ENCODE results near the gene DOCK3. TPM values are rescaled to one million over a fixed set of nuclear protein-coding genes. Genes with fewer than 3 reads are reported as not detected.

The DOCK3 gene
- total RNA-seq, 1 experiment from 2014 or later, result 8.3 TPM

DNA sequence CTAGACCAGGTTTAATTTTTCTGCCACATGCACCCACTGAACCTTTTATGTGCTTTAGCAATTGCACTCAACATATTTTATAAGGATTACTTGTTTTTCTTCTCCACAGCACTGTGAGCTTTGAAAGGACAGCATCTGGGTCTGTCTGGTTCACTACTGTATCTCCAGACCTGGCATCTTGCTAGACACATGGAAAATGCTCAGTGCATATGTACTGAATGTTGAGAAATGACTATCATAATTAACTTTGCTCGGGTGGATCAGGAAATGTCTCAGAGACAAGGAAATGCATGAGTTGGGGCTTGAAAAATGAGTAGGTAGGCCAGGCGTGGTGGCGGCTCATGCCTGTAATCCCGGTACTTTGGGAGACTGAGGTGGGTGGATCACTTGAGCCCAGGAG lies 40.2 kb downstream of the DOCK3 start:
- no CpG with 5 or more reads among the region's 4 CpGs for WGBS (ENCODE audit: extremely low coverage, insufficient read length, low lambda C conversion rate)
- no peak overlapping the region for H2AFZ ChIP-seq (ENCODE audit: low read length)
- peaks cover 4% of the 10 kb centered on the region; the same call in 1 of the 2 replicates for H3K79me2 ChIP-seq (ENCODE audit: insufficient read depth, low read length)

More for the DNA sequence above, 40.2 kb downstream of the DOCK3 start:
- Histone ChIP-seq H3K79me1 (ENCODE audit: insufficient read depth, low read depth, low read length, poor library complexity, severe bottlenecking) (no peaks in the 10 kb centered on the region), H2BK12ac (ENCODE audit: insufficient read length, low read depth, low read length) (no peak overlapping the region), H3K27ac (ENCODE audit: insufficient read length, low read depth, low read length) (no peak overlapping the region), H4K91ac (ENCODE audit: insufficient read length, low read depth, low read length) (no peak overlapping the region), H3K27me3 (ENCODE audit: insufficient read depth, low read length) (no peaks in the 10 kb centered on the region), H2BK20ac (ENCODE audit: low read depth, low read length, poor library complexity, severe bottlenecking) (no peak overlapping the region), H2BK120ac (ENCODE audit: low read depth, low read length, poor library complexity, severe bottlenecking) (no peak overlapping the region), H3K23ac (ENCODE audit: insufficient read length, low read depth, low read length) (no peak overlapping the region), H2BK5ac (ENCODE audit: insufficient read length, low read length) (no peak overlapping the region), H3T11ph (ENCODE audit: low read length) (no peak overlapping the region), H3K9me3 (ENCODE audit: control insufficient read depth, low read depth, low read length) (no peaks in the 10 kb centered on the region), H3K23me2 (ENCODE audit: insufficient read length, low read depth, low read length, poor library complexity, severe bottlenecking) (no peaks in the 10 kb centered on the region), H3K9ac (ENCODE audit: extremely low read depth, insufficient read length, low read length) (no peak overlapping the region), H4K8ac (replicated peaks; ENCODE audit: insufficient read length, low read depth, low read length) (no peak overlapping the region), H3K4me1 (ENCODE audit: insufficient read depth, low read length) (peaks cover 3% of the 10 kb centered on the region; the same call in 1 of the 2 replicates), H4K20me1 (ENCODE audit: control insufficient read depth, insufficient read depth, insufficient read length) (no peaks in the 10 kb centered on the region), H3K18ac (ENCODE audit: insufficient read length, low read depth, low read length) (no peak overlapping the region), H4K5ac (ENCODE audit: insufficient read length, low read depth, low read length) (no peak overlapping the region), H3K4ac (ENCODE audit: low read depth, low read length) (no peak overlapping the region), H2AK5ac (ENCODE audit: insufficient read length, low read length) (no peak overlapping the region), H3K14ac (ENCODE audit: insufficient read depth, low read length) (no peak overlapping the region), H3K56ac (ENCODE audit: insufficient read length, low read depth, low read length) (no peak overlapping the region), H3K4me2 (ENCODE audit: insufficient read depth, insufficient read length, low read length) (no peak overlapping the region), H2BK15ac (ENCODE audit: low read depth, low read length) (no peak overlapping the region)
- TF ChIP-seq CTCF (conservative IDR thresholded peaks at IDR 0.05), result no peak
- Mint-ChIP-seq H3K4me1 (peaks cover 8% of the 10 kb centered on the region in 2 experiments), H3K27me3 (ENCODE audit: low read depth) (no peaks in the 10 kb centered on the region), H3K4me3 (no peak overlapping the region), H3K27ac (no peak overlapping the region), H3K36me3 (ENCODE audit: insufficient read depth in 1 of 3, low read depth in 3 of 3) (peaks cover 3 to 6% (median 3%) of the 10 kb centered on the region in 3 experiments; a peak in 5 of 7 replicates), H3K9me3 (peaks cover 0 to 3% of the 10 kb centered on the region in 2 experiments; a peak in 2 of 5 replicates)
- DNase-seq, result no peak

All from H9 (cell line).